ENCODE results near the gene ENOX2.

- no peak for TF ChIP-seq EP300 (IDR thresholded peaks at IDR 0.05)
- TF ChIP-seq, protein P1, sequence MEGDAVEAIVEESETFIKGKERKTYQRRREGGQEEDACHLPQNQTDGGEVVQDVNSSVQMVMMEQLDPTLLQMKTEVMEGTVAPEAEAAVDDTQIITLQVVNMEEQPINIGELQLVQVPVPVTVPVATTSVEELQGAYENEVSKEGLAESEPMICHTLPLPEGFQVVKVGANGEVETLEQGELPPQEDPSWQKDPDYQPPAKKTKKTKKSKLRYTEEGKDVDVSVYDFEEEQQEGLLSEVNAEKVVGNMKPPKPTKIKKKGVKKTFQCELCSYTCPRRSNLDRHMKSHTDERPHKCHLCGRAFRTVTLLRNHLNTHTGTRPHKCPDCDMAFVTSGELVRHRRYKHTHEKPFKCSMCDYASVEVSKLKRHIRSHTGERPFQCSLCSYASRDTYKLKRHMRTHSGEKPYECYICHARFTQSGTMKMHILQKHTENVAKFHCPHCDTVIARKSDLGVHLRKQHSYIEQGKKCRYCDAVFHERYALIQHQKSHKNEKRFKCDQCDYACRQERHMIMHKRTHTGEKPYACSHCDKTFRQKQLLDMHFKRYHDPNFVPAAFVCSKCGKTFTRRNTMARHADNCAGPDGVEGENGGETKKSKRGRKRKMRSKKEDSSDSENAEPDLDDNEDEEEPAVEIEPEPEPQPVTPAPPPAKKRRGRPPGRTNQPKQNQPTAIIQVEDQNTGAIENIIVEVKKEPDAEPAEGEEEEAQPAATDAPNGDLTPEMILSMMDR (IDR thresholded peaks at IDR 0.05) = no peak
- TF ChIP-seq POLR2A (IDR thresholded peaks at IDR 0.05) = no peak
These were observed 161.4 kb downstream of the ENOX2 start for GRCh38 chrX:130741584-130741983.

All from tibial nerve (tissue), 4 donors.